ENCODE measurements around the gene XPR1. TPM values are rescaled to one million over a fixed set of nuclear protein-coding genes. Genes with fewer than 3 reads are reported as not detected.

Gene XPR1
- total and polyA plus RNA-seq, 2 of the 8 experiments (the other 6 are each of a cell fraction or from before 2014, with no cell fraction given), result 28.6 to 43.9 TPM

GRCh38 chr1:180811298-180811697 is 179.5 kb downstream of the XPR1 start (continued):
- TF ChIP-seq JUN (IDR thresholded peaks at IDR 0.05; ENCODE audit: low read depth, low read length) (no peak), SIRT6 (IDR thresholded peaks at IDR 0.05; ENCODE audit: low read length) (no peak), TAF1 (IDR thresholded peaks at IDR 0.05; ENCODE audit: low read depth, low read length) (no peak), HDAC2 (IDR thresholded peaks at IDR 0.05; ENCODE audit: borderline replicate concordance in 1 of 2, low read depth in 2 of 2, low read length in 2 of 2) (no peak), PHF8 (conservative IDR thresholded peaks at IDR 0.05; ENCODE audit: low read depth, low read length) (no peak)

All from H1 (cell line).